ENCODE results near the gene PNLIPRP3.

DNA sequence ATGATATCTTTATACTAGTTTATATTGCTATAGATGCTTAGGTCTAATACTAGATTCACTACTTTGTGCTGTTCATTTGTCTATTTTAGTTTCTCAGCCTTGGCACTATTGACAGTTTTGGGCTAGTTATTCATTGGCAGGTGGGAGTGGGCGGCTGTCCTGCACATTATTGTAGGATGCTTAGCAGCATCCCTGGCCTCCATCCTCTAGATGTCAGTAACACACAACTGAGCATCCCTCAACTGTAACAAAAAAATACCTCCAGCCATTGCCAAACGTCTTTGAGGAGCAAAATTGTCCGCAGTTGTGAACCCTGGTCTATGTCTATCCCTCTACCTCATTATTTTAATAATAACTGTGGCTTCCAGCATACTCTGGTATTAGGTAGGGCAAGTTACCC lies 83.7 kb downstream of the PNLIPRP3 start:
- TF ChIP-seq ESRRG (CRISPR knock-in tag; IDR thresholded peaks at IDR 0.05) (no peak), ISL1 (CRISPR knock-in tag; IDR thresholded peaks at IDR 0.05) (no peak), BACH2 (CRISPR knock-in tag; IDR thresholded peaks at IDR 0.05; ENCODE audit: borderline replicate concordance) (no peak), ZNF70 (CRISPR knock-in tag; IDR thresholded peaks at IDR 0.05) (no peak), PPARA (CRISPR knock-in tag; IDR thresholded peaks at IDR 0.05; ENCODE audit: borderline replicate concordance) (no peak), ZNF565 (CRISPR knock-in tag; conservative IDR thresholded peaks at IDR 0.05; ENCODE audit: low read depth) (no peak), ZFP3 (CRISPR knock-in tag; IDR thresholded peaks at IDR 0.05) (no peak), ZFP30 (CRISPR knock-in tag; IDR thresholded peaks at IDR 0.05) (no peak), ZC3H10 (CRISPR knock-in tag; IDR thresholded peaks at IDR 0.05) (no peak)
- TF ChIP-seq, protein P1, sequence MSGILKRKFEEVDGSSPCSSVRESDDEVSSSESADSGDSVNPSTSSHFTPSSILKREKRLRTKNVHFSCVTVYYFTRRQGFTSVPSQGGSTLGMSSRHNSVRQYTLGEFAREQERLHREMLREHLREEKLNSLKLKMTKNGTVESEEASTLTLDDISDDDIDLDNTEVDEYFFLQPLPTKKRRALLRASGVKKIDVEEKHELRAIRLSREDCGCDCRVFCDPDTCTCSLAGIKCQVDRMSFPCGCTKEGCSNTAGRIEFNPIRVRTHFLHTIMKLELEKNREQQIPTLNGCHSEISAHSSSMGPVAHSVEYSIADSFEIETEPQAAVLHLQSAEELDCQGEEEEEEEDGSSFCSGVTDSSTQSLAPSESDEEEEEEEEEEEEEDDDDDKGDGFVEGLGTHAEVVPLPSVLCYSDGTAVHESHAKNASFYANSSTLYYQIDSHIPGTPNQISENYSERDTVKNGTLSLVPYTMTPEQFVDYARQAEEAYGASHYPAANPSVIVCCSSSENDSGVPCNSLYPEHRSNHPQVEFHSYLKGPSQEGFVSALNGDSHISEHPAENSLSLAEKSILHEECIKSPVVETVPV (CRISPR knock-in tag; IDR thresholded peaks at IDR 0.05), result no peak
- TF ChIP-seq, protein P2, sequence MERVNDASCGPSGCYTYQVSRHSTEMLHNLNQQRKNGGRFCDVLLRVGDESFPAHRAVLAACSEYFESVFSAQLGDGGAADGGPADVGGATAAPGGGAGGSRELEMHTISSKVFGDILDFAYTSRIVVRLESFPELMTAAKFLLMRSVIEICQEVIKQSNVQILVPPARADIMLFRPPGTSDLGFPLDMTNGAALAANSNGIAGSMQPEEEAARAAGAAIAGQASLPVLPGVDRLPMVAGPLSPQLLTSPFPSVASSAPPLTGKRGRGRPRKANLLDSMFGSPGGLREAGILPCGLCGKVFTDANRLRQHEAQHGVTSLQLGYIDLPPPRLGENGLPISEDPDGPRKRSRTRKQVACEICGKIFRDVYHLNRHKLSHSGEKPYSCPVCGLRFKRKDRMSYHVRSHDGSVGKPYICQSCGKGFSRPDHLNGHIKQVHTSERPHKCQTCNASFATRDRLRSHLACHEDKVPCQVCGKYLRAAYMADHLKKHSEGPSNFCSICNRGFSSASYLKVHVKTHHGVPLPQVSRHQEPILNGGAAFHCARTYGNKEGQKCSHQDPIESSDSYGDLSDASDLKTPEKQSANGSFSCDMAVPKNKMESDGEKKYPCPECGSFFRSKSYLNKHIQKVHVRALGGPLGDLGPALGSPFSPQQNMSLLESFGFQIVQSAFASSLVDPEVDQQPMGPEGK (CRISPR knock-in tag; IDR thresholded peaks at IDR 0.05; ENCODE audit: borderline replicate concordance), result no peak
- TF ChIP-seq, protein P3, sequence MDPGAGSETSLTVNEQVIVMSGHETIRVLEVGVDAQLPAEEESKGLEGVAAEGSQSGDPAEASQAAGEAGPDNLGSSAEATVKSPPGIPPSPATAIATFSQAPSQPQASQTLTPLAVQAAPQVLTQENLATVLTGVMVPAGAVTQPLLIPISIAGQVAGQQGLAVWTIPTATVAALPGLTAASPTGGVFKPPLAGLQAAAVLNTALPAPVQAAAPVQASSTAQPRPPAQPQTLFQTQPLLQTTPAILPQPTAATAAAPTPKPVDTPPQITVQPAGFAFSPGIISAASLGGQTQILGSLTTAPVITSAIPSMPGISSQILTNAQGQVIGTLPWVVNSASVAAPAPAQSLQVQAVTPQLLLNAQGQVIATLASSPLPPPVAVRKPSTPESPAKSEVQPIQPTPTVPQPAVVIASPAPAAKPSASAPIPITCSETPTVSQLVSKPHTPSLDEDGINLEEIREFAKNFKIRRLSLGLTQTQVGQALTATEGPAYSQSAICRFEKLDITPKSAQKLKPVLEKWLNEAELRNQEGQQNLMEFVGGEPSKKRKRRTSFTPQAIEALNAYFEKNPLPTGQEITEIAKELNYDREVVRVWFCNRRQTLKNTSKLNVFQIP (CRISPR knock-in tag; IDR thresholded peaks at IDR 0.05; ENCODE audit: borderline replicate concordance, low read depth), result no peak
- TF ChIP-seq, protein P4, sequence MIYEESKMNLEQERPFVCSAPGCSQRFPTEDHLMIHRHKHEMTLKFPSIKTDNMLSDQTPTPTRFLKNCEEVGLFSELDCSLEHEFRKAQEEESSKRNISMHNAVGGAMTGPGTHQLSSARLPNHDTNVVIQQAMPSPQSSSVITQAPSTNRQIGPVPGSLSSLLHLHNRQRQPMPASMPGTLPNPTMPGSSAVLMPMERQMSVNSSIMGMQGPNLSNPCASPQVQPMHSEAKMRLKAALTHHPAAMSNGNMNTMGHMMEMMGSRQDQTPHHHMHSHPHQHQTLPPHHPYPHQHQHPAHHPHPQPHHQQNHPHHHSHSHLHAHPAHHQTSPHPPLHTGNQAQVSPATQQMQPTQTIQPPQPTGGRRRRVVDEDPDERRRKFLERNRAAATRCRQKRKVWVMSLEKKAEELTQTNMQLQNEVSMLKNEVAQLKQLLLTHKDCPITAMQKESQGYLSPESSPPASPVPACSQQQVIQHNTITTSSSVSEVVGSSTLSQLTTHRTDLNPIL (CRISPR knock-in tag; IDR thresholded peaks at IDR 0.05; ENCODE audit: low read depth), result no peak

Measured in SK-N-SH treated with all-trans-retinoic acid at 6 μM for 48 hours (cell line).